ENCODE results near the gene CYS1. TPM values are rescaled to one million over a fixed set of nuclear protein-coding genes. Genes with fewer than 3 reads are reported as not detected.
"Not testable (repeated sequence)": the region's sequence is repeated elsewhere in the genome, so short reads cannot be mapped to it uniquely, and the experiment has no call there.

Gene CYS1
- polyA plus RNA-seq, 4 donors = 6.1 to 100 (median 90.1) TPM

GRCh38 chr2:10033251-10034006, 46.8 kb downstream of the CYS1 start:
- DNase-seq (ENCODE audit: low read depth in 4 of 4, low spot score in 3 of 4) = no peak

- DNase-seq (ENCODE audit: low read depth in 4 of 4, low spot score in 3 of 4) = no peak
These were observed 47.5 kb downstream of the CYS1 start for GRCh38 chr2:10032746-10033105.

GRCh38 chr2:10031886-10032745, 48.1 kb downstream of the CYS1 start:
- DNase-seq (ENCODE audit: low read depth in 4 of 4, low spot score in 3 of 4) = no peak

- DNase-seq (ENCODE audit: low read depth in 4 of 4, low spot score in 3 of 4) = not testable (repeated sequence)
These were observed 49.4 kb downstream of the CYS1 start for GRCh38 chr2:10030798-10031197.

GRCh38 chr2:10030311-10030736, 49.9 kb downstream of the CYS1 start:
- DNase-seq (ENCODE audit: low read depth in 4 of 4, low spot score in 3 of 4) = no peak

- DNase-seq (ENCODE audit: low read depth in 4 of 4, low spot score in 3 of 4) = no peak
These were observed 50.4 kb downstream of the CYS1 start for GRCh38 chr2:10029875-10030223.

- no peak for DNase-seq (ENCODE audit: low read depth in 4 of 4, low spot score in 3 of 4)
These were observed 51.0 kb downstream of the CYS1 start for GRCh38 chr2:10028988-10029874.

GRCh38 chr2:10028407-10028987, 51.7 kb downstream of the CYS1 start:
- no peak for DNase-seq (ENCODE audit: low read depth in 4 of 4, low spot score in 3 of 4)

GRCh38 chr2:10027660-10028330, 52.4 kb downstream of the CYS1 start:
- DNase-seq (ENCODE audit: low read depth in 4 of 4, low spot score in 3 of 4) = no peak

GRCh38 chr2:10026940-10027569, 53.2 kb downstream of the CYS1 start:
- DNase-seq (ENCODE audit: low read depth in 4 of 4, low spot score in 3 of 4) = no peak

- no peak for DNase-seq (ENCODE audit: low read depth in 4 of 4, low spot score in 3 of 4)
These were observed 57.1 kb downstream of the CYS1 start for GRCh38 chr2:10022966-10023662.

- no peak for DNase-seq (ENCODE audit: low read depth in 4 of 4, low spot score in 3 of 4)
These were observed 57.8 kb downstream of the CYS1 start for GRCh38 chr2:10022445-10022844.

- DNase-seq (ENCODE audit: low read depth in 4 of 4, low spot score in 3 of 4) = no peak
These were observed 58.2 kb downstream of the CYS1 start for GRCh38 chr2:10022041-10022421.

GRCh38 chr2:10019602-10020400, 60.4 kb downstream of the CYS1 start:
- DNase-seq (ENCODE audit: low read depth in 4 of 4, low spot score in 3 of 4) = no peak

GRCh38 chr2:10019174-10019573, 61.0 kb downstream of the CYS1 start:
- DNase-seq (ENCODE audit: low read depth in 4 of 4, low spot score in 3 of 4) = no peak

GRCh38 chr2:10017313-10017941, 62.8 kb downstream of the CYS1 start:
- DNase-seq (ENCODE audit: low read depth in 4 of 4, low spot score in 3 of 4) = no peak

- DNase-seq (ENCODE audit: low read depth in 4 of 4, low spot score in 3 of 4) = no peak
These were observed 63.4 kb downstream of the CYS1 start for GRCh38 chr2:10016802-10017258.

All from left renal pelvis (tissue), 4 donors.